HCT116 (cell line): ENCODE measurements around the gene ACVR1.

Experiments
- EZH2 ChIP-seq: fragments of 200-600 bp; sonication (generic); IDR thresholded peaks from 2 replicates; pipeline ENCODE4 v1.6.1; 2017; ENCODE audit warnings: antibody characterized with exemption, mixed run types
- FOSL1 ChIP-seq: IDR thresholded peaks from 2 replicates; pipeline ENCODE4 v1.6.1; 2012; ENCODE audit warnings: low read depth
- POLR2A ChIP-seq: IDR thresholded peaks from 2 replicates; pipeline ENCODE4 v1.7.0; 2011; ENCODE audit warnings: borderline replicate concordance; ENCODE audit not compliant: insufficient read depth, insufficient read length; ENCODE audit errors: extremely low read depth
- POLR2AphosphoS5 ChIP-seq: IDR thresholded peaks from 2 replicates; pipeline ENCODE4 v1.6.1; 2011; ENCODE audit warnings: mild to moderate bottlenecking, low read depth, low read length, moderate library complexity
- RAD21 ChIP-seq: IDR thresholded peaks from 2 replicates; pipeline ENCODE4 v1.6.1; 2012; ENCODE audit warnings: low read depth, mild to moderate bottlenecking
- SRF ChIP-seq: IDR thresholded peaks from 2 replicates; pipeline ENCODE4 v1.6.1; 2012; ENCODE audit warnings: low read depth
- TF ChIP-seq, protein P1 (sequence below): IDR thresholded peaks from 2 replicates; pipeline ENCODE4 v1.6.1; 2012; ENCODE audit warnings: low read depth
- TF ChIP-seq, protein P2 (sequence below), 3 experiments: fragments of 200-600 bp in 1 of 3; sonication (generic) in 1 of 3; IDR thresholded peaks in 2 of 3; conservative IDR thresholded peaks in 1 of 3; 2 replicates each; pipeline ENCODE4 v1.5.1; 2012 to 2017; ENCODE audit warnings: low read depth in 2 of 3, low read length in 2 of 3, antibody characterized with exemption in 1 of 3, borderline replicate concordance in 1 of 3, control low read depth in 1 of 3, mild to moderate bottlenecking in 1 of 3, mixed read lengths in 1 of 3, mixed run types in 1 of 3, moderate library complexity in 1 of 3; ENCODE audit not compliant: insufficient read depth in 1 of 3
- TF ChIP-seq, protein P3 (sequence below): IDR thresholded peaks from 2 replicates; pipeline ENCODE4 v1.6.1; 2012

DNA sequence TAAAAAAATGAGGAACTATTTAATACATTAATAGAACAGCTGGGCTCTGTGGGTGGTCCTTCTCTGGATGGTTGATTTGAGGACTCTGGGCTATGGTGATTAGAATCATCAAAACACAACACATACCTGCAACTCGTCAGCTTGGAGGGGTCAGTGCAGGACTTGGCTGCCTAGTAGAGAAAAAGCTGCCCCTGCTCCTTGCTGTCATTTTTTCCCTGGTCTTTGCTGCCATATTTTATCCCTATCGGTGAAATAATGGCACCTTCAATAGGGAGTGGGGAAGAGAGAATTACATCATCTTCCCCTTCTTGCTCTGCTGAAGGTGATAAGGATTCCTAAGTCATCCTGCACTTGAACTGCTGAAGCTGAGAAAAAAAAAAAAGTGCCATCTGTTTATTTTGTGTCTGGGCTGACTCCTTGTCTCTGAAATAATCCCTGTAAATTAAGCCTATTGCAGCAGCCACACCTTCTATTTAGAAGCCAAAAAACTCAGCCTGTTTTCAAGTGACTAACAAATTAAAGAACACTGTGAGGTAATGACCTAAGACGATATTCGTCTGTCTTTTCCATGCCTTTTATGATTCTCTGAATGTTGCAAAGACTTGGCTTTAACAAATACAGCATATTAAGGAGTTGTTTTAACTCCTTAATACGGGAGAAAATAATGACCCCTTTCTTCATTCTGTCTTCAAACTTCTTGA lies 89.3 kb downstream of the ACVR1 start:
- TF ChIP-seq, protein P1, sequence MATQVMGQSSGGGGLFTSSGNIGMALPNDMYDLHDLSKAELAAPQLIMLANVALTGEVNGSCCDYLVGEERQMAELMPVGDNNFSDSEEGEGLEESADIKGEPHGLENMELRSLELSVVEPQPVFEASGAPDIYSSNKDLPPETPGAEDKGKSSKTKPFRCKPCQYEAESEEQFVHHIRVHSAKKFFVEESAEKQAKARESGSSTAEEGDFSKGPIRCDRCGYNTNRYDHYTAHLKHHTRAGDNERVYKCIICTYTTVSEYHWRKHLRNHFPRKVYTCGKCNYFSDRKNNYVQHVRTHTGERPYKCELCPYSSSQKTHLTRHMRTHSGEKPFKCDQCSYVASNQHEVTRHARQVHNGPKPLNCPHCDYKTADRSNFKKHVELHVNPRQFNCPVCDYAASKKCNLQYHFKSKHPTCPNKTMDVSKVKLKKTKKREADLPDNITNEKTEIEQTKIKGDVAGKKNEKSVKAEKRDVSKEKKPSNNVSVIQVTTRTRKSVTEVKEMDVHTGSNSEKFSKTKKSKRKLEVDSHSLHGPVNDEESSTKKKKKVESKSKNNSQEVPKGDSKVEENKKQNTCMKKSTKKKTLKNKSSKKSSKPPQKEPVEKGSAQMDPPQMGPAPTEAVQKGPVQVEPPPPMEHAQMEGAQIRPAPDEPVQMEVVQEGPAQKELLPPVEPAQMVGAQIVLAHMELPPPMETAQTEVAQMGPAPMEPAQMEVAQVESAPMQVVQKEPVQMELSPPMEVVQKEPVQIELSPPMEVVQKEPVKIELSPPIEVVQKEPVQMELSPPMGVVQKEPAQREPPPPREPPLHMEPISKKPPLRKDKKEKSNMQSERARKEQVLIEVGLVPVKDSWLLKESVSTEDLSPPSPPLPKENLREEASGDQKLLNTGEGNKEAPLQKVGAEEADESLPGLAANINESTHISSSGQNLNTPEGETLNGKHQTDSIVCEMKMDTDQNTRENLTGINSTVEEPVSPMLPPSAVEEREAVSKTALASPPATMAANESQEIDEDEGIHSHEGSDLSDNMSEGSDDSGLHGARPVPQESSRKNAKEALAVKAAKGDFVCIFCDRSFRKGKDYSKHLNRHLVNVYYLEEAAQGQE: no peak
- TF ChIP-seq EZH2 (no peak), RAD21 (no peak), POLR2AphosphoS5 (no peak), SRF (no peak), POLR2A (no peak), FOSL1 (no peak)
- TF ChIP-seq, protein P2, sequence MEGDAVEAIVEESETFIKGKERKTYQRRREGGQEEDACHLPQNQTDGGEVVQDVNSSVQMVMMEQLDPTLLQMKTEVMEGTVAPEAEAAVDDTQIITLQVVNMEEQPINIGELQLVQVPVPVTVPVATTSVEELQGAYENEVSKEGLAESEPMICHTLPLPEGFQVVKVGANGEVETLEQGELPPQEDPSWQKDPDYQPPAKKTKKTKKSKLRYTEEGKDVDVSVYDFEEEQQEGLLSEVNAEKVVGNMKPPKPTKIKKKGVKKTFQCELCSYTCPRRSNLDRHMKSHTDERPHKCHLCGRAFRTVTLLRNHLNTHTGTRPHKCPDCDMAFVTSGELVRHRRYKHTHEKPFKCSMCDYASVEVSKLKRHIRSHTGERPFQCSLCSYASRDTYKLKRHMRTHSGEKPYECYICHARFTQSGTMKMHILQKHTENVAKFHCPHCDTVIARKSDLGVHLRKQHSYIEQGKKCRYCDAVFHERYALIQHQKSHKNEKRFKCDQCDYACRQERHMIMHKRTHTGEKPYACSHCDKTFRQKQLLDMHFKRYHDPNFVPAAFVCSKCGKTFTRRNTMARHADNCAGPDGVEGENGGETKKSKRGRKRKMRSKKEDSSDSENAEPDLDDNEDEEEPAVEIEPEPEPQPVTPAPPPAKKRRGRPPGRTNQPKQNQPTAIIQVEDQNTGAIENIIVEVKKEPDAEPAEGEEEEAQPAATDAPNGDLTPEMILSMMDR (IDR thresholded peaks at IDR 0.05 in 2 of 3, conservative IDR thresholded peaks at IDR 0.05 in 1 of 3; ENCODE audit: borderline replicate concordance in 1 of 3, insufficient read depth in 1 of 3, low read depth in 2 of 3, low read length in 2 of 3): no peak
- TF ChIP-seq, protein P3, sequence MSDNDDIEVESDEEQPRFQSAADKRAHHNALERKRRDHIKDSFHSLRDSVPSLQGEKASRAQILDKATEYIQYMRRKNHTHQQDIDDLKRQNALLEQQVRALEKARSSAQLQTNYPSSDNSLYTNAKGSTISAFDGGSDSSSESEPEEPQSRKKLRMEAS: no peak
